Body of pancreas (tissue), 4 donors: ENCODE data around the gene PATJ. TPM values are rescaled to one million over a fixed set of nuclear protein-coding genes. Genes with fewer than 3 reads are reported as not detected.
A peak's percentile ranks its signal among the peaks of the same experiment; 100 is the strongest.
"Not testable (repeated sequence)": the region's sequence is repeated elsewhere in the genome, so short reads cannot be mapped to it uniquely, and the experiment has no call there.

ENCODE experiments used
- ATAC-seq: fragments of 150-250 bp; one replicate; pipeline ENCODE4 v1.9.1; 2016
- DNase-seq, 4 donors: peaks; one replicate each; pipeline ENCODE4 v3.0.0-alpha.2; 2019
- H3K27ac ChIP-seq, 4 donors: fragments of 200-600 bp; sonication (generic); 1 replicate in 3 of 4; 2 replicates in 1 of 4; pipeline versions ENCODE4 v1.5.1 to v1.6.1; 2016 to 2019; ENCODE audit warnings: mild to moderate bottlenecking in 1 of 4, mixed read lengths in 1 of 4, moderate library complexity in 1 of 4
- H3K27me3 ChIP-seq, 2 donors: fragments of 200-600 bp; sonication (generic); one replicate each; pipeline ENCODE4 v1.6.0; 2016; ENCODE audit warnings: mild to moderate bottlenecking in 1 of 2
- H3K36me3 ChIP-seq, 2 donors: fragments of 200-600 bp; sonication (generic); replicated peaks in 1 of 2; 2 replicates each; pipeline ENCODE4 v1.5.1; 2016; ENCODE audit warnings: low read depth in 2 of 2; ENCODE audit not compliant: insufficient read depth in 1 of 2
- H3K4me1 ChIP-seq: fragments of 200-600 bp; sonication (generic); one replicate; pipeline ENCODE4 v1.6.0; 2016
- H3K4me3 ChIP-seq, 2 donors: fragments of 200-600 bp; sonication (generic); 1 replicate in 1 of 2; 2 replicates in 1 of 2; pipeline ENCODE4 v1.5.1; 2016 to 2019
- H3K9me3 ChIP-seq, 3 donors: fragments of 200-600 bp; sonication (generic); 1 replicate in 2 of 3; 2 replicates in 1 of 3; pipeline ENCODE4 v1.5.1; 2016
- POLR2A ChIP-seq, 3 donors: fragments of 450-650 bp; IDR thresholded peaks; one replicate each; pipeline ENCODE4 v1.6.1; 2016; ENCODE audit warnings: antibody characterized with exemption in 3 of 3, mild to moderate bottlenecking in 2 of 3
- WGBS, 2 donors: methylation state at CpG; one replicate each; pipeline ENCODE4 v1.1.5; 2017; 5-methylcytosine and 5-hydroxymethylcytosine counted together
- intact Hi-C: fragments of 100-400 bp; cut with DNase I; formaldehyde crosslinking; loops from one replicate; pipeline ENCODE4 v1.15.1; 2023
- total RNA-seq, 2 donors: library from RNA; depleted of rRNA; stranded (reverse); fragments of >200 nt; gene quantifications; one replicate each; pipeline ENCODE4 v1.1.0, GENCODE V29; 2016
- TF ChIP-seq, protein P1 (sequence below), 7 experiments: fragments of 450-650 bp in 4 of 7; fragments of 200-600 bp in 3 of 7; sonication (generic) in 3 of 7; IDR thresholded peaks; one replicate each; pipeline ENCODE4 v1.5.1; 2016 to 2019; ENCODE audit warnings: antibody characterized with exemption in 7 of 7

Gene PATJ
- total RNA-seq, 2 donors from 2014 or later = 54.2 to 72.5 TPM

DNA sequence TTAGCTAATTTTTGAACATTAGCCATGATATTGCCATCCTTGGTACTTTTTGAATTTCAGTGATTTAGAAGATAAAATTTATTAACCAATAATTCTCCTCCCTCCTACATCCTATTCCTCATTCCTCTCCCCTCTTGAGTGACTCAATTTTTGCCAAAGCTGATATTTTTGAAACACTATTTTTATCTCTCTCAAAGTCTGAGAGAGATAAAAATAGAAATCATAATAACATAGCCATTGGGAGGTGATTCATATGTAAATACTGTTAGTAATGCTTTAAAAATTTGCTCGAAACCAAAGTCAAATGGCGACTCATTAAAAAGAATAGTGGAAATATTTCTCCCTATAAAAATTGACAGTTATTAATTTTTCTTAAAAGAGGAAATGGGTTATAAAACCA is 97.4 kb downstream of the PATJ start:
- TF ChIP-seq, protein P1, sequence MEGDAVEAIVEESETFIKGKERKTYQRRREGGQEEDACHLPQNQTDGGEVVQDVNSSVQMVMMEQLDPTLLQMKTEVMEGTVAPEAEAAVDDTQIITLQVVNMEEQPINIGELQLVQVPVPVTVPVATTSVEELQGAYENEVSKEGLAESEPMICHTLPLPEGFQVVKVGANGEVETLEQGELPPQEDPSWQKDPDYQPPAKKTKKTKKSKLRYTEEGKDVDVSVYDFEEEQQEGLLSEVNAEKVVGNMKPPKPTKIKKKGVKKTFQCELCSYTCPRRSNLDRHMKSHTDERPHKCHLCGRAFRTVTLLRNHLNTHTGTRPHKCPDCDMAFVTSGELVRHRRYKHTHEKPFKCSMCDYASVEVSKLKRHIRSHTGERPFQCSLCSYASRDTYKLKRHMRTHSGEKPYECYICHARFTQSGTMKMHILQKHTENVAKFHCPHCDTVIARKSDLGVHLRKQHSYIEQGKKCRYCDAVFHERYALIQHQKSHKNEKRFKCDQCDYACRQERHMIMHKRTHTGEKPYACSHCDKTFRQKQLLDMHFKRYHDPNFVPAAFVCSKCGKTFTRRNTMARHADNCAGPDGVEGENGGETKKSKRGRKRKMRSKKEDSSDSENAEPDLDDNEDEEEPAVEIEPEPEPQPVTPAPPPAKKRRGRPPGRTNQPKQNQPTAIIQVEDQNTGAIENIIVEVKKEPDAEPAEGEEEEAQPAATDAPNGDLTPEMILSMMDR (IDR thresholded peaks at IDR 0.05) = no peak
- TF ChIP-seq POLR2A (IDR thresholded peaks at IDR 0.05) = no peak
- Histone ChIP-seq H3K27ac (no peak overlapping the region), H3K4me3 (no peak overlapping the region), H3K36me3 (peaks cover 0 to 2% of the 10 kb centered on the region in 2 donors), H3K27me3 (no peaks in the 10 kb centered on the region), H3K9me3 (no peaks in the 10 kb centered on the region), H3K4me1 (no peaks in the 10 kb centered on the region)
- intact Hi-C loops = no loop called here
- no peak for DNase-seq
- WGBS, 2 donors = 58 to 59% methylated on average over 2 of the region's 2 CpGs
- no peak for ATAC-seq

DNA sequence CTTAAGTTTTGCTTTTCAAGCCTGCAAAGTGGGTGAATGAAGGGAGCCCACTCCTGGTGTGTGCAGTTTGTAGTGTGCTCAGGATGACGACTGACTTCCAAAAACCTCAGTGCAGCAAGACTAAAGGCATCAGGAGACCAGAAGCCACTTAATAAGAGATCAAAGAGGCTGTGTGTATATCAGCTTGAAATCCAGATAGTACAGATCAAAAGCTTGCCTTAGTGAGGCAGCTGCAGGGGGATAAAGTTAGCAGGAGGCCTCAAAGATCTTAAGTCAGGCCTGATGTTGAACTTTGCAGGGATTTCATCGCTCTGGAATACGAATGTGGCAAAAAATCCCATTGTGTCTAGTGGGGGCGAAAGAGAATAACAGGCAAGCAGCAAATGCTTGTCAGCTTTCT is 99.8 kb downstream of the PATJ start:
- intact Hi-C loops = no loop called here
- no peaks in the 10 kb centered on the region for H3K9me3 ChIP-seq
- 93 to 94% methylated on average over 4 of the region's 4 CpGs for WGBS, 2 donors

DNA sequence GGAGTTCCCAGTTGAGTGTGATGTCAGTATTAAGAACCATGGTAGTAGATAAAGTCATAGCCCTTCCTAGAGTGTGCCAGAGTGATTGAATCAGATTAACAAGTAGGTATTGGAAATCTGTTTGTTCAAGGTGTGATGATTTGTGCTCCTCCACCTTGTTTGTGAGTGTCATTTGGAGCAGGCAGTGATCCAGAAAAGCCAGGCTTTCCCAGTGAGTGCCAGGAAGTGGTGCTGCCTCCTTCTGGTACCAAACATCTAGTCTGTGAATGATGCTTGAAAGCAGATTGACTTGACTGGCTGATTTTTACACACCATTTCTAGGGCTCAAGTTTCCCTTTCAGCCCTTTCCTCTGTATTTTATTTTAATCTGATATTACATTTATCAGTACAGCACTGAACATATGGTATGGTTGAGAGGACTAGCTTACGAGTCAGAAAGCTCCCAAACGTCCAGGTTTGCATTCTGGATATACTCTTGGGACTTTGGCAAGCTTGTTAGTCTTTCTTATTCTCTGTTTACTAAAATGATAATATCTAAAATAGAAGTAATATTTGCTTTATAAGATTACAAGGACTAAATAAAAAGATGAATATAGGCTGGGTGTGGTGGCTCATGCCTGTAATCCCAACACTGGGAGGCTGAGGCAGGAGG is 100.7 kb downstream of the PATJ start:
- intact Hi-C loops = no loop called here
- Histone ChIP-seq H3K36me3 (no peaks in the 10 kb centered on the region), H3K27me3 (no peaks in the 10 kb centered on the region), H3K4me1 (no peaks in the 10 kb centered on the region), H3K9me3 (no peaks in the 10 kb centered on the region), H3K27ac (no peak overlapping the region), H3K4me3 (no peak overlapping the region)
- TF ChIP-seq, protein P1 (IDR thresholded peaks at IDR 0.05) = no peak
- no peak for TF ChIP-seq POLR2A (IDR thresholded peaks at IDR 0.05)
- ATAC-seq (no peak), DNase-seq (peak in 1 of 4 donors; percentile 21)
- 70 to 76% methylated on average over 2 of the region's 2 CpGs for WGBS, 2 donors

More for the DNA sequence above, 99.8 kb downstream of the PATJ start:
- H3K27ac ChIP-seq = no peak overlapping the region
- H3K36me3 ChIP-seq = no peaks in the 10 kb centered on the region
- no peak for DNase-seq
- no peak overlapping the region for H3K4me3 ChIP-seq
- H3K27me3 ChIP-seq = no peaks in the 10 kb centered on the region
- TF ChIP-seq POLR2A (IDR thresholded peaks at IDR 0.05) = no peak
- TF ChIP-seq, protein P1 (IDR thresholded peaks at IDR 0.05) = no peak
- no peak for ATAC-seq
- no peaks in the 10 kb centered on the region for H3K4me1 ChIP-seq

DNA sequence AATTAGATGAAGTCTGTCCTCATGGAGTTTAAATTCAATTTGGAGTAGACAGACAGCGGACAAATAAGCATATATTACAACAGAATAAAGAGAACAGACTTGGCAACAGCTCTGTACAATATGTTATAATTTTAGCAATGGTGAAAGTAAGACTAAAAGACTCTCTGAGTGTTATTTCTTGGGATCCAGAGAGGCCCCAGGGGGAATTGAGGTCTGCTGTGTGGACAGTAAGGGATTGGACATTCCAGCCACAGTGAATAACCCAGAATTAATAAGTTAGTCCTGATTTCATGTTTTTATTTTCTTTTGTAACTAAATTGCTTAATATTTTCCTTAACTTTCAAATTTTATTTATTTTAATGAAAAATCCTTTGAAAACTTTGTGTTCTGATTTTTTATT is 101.7 kb downstream of the PATJ start:
- H3K4me1 ChIP-seq = no peaks in the 10 kb centered on the region
- WGBS, 2 donors = 95 to 100% methylated on average over 1 of the region's 1 CpG
- intact Hi-C loops = no loop called here
- DNase-seq (peak in 1 of 4 donors; percentile 8), ATAC-seq (no peak)
- H3K27ac ChIP-seq = no peak overlapping the region
- no peaks in the 10 kb centered on the region for H3K27me3 ChIP-seq
- TF ChIP-seq, protein P1 (IDR thresholded peaks at IDR 0.05) = no peak
- H3K36me3 ChIP-seq = no peaks in the 10 kb centered on the region
- H3K9me3 ChIP-seq = no peaks in the 10 kb centered on the region
- H3K4me3 ChIP-seq = no peak overlapping the region

DNA sequence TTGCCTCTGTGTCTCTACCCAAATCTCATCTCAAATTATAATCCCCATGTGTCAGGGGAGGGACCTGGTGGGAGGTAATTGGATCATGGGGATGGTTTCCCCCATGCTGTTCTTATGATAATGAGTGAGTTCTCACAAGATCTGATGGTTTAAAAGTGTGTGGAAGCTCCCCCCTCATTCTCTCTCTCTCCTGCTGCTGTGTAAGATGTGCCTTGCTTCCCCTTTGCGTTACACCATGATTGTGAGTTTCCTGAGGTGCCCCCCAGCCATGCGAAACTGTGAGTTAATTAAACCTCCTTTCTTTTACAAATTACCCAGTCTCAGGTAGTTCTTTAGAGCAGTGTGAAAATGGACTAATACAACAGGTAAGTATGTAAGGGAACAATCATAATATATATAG is 102.4 kb downstream of the PATJ start:
- 95 to 96% methylated on average over 2 of the region's 2 CpGs for WGBS, 2 donors
- not testable (repeated sequence) for H3K4me1 ChIP-seq, H3K4me3 ChIP-seq

More for the DNA sequence above, 102.4 kb downstream of the PATJ start:
- ATAC-seq, H3K36me3 ChIP-seq, H3K9me3 ChIP-seq, intact Hi-C loops, DNase-seq, H3K27ac ChIP-seq, H3K27me3 ChIP-seq: not testable (repeated sequence)
